ENCODE results near the gene SNRPA.
"Not testable (repeated sequence)": the region's sequence is repeated elsewhere in the genome, so short reads cannot be mapped to it uniquely, and the experiment has no call there.

Gene SNRPA

GRCh38 chr19:40809358-40810086, 58.5 kb downstream of the SNRPA start:
- in situ Hi-C loops (cut with MboI; ENCODE audit: low sequenced_read_pairs, unreplicated experiment) = loop anchor here (10.0 kb wide), 1 partner anchor 155 kb away; no protein-coding TSS in a partner anchor
- no peak for TF ChIP-seq CTCF (IDR thresholded peaks at IDR 0.05; ENCODE audit: borderline replicate concordance, control extremely low read depth, extremely low read depth, insufficient read depth, missing control alignments)
- no peak for DNase-seq (ENCODE audit: low spot score)

DNA sequence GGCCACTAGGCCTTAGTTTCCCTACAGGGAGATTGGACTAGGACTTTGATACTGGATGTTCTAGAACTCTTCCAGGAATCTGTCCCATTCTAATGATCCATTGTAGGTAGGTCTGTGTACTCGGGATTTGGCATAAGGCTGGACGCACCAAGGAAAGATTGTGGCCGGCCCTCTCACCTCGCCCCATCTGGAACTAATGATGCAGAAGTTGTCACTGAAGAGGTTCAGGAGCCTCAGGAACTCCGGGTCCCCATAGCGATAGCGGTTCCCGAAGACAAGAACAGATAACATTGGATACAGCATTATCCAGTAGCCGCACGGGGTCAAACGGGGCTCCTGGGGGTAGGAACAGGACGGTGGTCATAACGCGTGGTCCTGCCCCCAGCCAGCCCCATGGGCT, 59.2 kb downstream of the SNRPA start:
- TF ChIP-seq CTCF (IDR thresholded peaks at IDR 0.05; ENCODE audit: borderline replicate concordance, control extremely low read depth, extremely low read depth, insufficient read depth, missing control alignments) = no peak
- DNase-seq (ENCODE audit: low spot score) = no peak
- in situ Hi-C loops (cut with MboI; ENCODE audit: low sequenced_read_pairs, unreplicated experiment) = loop anchor here (10.0 kb wide), 1 partner anchor 155 kb away; no protein-coding TSS in a partner anchor

GRCh38 chr19:40810649-40811408, 59.8 kb downstream of the SNRPA start:
- in situ Hi-C loops (cut with MboI; ENCODE audit: low sequenced_read_pairs, unreplicated experiment) = loop anchor here (10.0 kb wide), 1 partner anchor 156 kb away; no protein-coding TSS in a partner anchor
- peak; percentile 55 for DNase-seq (ENCODE audit: low spot score)

DNA sequence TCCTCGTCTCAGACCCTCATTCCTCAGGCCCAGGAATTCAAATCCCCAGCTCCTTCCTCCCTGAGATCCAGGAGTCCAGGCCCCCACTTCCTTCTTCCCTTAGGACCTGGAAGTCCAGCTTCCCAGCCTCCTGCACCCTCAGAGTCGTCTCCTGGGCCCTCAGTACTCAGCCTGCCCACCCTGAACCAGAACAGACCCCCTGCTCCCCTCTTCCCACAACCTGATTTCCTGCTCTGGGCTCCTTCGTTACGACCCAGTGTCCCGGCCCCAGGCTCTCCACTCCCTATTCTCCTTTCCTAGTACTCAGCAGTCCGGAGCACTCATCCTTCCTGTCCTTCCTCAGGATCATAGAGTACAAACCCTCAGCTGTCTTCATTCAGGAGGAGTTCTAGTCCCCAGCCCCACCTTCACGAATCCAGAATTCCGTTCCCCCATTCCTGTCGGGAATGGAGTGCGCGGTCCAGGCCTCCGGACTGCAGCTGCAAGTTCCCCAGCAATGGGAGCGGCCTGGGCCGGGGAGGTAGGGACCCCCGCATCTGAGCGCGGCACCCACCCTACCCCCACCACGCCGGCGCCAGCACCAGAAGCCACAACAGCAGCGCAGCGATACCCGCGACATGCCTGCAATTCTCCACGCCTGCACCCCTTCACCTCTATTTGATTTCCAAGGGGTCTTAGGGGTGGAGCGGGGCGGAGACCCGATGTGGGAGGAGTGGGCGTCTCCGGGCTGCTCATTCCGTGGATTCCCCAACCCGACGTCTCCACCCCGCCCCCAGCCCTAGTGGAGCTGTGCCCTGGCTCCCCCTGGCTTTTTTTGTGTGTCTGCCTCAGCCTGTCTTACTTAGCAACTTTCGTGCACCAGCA, 60.7 kb downstream of the SNRPA start:
- DNase-seq (ENCODE audit: low spot score) = no peak
- in situ Hi-C loops (cut with MboI; ENCODE audit: low sequenced_read_pairs, unreplicated experiment) = loop anchor here (10.0 kb wide), 1 partner anchor 157 kb away; no protein-coding TSS in a partner anchor
- peak; percentile 20 for TF ChIP-seq CTCF (IDR thresholded peaks at IDR 0.05; ENCODE audit: borderline replicate concordance, control extremely low read depth, extremely low read depth, insufficient read depth, missing control alignments)

DNA sequence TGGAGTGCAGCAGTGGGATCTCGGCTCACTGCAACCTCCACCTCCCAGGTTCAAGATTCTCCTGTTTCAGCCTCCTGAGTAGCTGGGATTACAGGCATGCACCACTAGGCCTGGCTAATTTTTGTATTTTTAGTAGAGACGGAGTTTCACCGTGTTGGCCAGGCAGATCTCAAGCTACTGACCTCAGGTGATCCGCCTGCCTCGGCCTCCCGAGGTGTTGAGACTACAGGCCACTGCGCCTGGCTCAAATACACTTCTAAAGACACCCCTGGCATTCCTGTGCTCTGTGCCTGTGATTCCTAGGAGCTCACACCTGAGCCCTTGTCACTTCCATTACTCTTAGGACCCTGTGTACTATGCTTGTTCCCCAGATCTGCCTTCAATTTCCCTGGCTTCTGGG, 61.6 kb downstream of the SNRPA start:
- in situ Hi-C loops (cut with MboI; ENCODE audit: low sequenced_read_pairs, unreplicated experiment) = loop anchor here (10.0 kb wide), 1 partner anchor 158 kb away; no protein-coding TSS in a partner anchor
- not testable (repeated sequence) for DNase-seq (ENCODE audit: low spot score)

DNA sequence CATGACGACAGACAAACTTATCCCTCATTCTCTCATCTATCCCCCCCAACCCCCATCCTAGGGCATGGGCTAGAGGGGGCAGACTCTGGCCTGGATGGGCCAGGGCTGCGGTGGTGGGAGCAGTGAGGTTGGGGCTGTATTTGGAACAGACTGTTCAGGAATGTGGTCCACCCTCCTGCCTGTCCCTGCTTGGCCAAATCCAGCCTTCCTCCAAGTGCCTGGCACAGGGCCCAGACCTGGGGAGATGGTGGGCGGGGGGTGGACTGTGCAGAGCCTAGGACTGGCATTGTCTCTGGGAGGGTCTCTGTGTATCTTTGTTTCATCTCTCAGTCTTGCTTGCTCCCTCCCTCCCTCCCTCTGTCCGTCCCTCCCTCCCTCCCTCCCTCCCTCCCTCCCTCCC, 62.2 kb downstream of the SNRPA start:
- TF ChIP-seq CTCF (IDR thresholded peaks at IDR 0.05; ENCODE audit: borderline replicate concordance, control extremely low read depth, extremely low read depth, insufficient read depth, missing control alignments) = no peak
- no peak for DNase-seq (ENCODE audit: low spot score)
- in situ Hi-C loops (cut with MboI; ENCODE audit: low sequenced_read_pairs, unreplicated experiment) = loop anchor here (10.0 kb wide), 1 partner anchor 158 kb away; no protein-coding TSS in a partner anchor

Data from GM13976 (cell line).